CD14-positive monocyte (primary cell): Measurements from ENCODE around the gene CCT2. TPM values are rescaled to one million over a fixed set of nuclear protein-coding genes. Genes with fewer than 3 reads are reported as not detected.

Experiments used
- DNase-seq, 3 donors: peaks; one replicate each; pipeline ENCODE4 v3.0.0-alpha.2; 2011 to 2022
- H2AFZ ChIP-seq: 2 replicates; pipeline ENCODE4 v1.6.0; 2012; ENCODE audit warnings: mild to moderate bottlenecking, low read depth, low read length, inconsistent platforms; ENCODE audit not compliant: insufficient read depth, poor library complexity, severe bottlenecking
- H3K27ac ChIP-seq, 2 donors: 1 replicate in 1 of 2; 2 replicates in 1 of 2; pipeline ENCODE4 v1.5.1; 2012 to 2013; ENCODE audit warnings: low read length in 2 of 2, control low read depth in 1 of 2, inconsistent platforms in 1 of 2, low read depth in 1 of 2, mild to moderate bottlenecking in 1 of 2
- H3K27me3 ChIP-seq, 2 donors: one replicate each; pipeline versions ENCODE4 v1.6.0 to v1.6.1; 2011 to 2013; ENCODE audit warnings: low read length in 2 of 2; ENCODE audit not compliant: control insufficient read depth in 2 of 2, insufficient read depth in 2 of 2
- H3K36me3 ChIP-seq, 2 donors: replicated peaks in 1 of 2; 1 replicate in 1 of 2; 2 replicates in 1 of 2; pipeline versions ENCODE4 v1.5.1 to v1.6.1; 2012 to 2013; ENCODE audit warnings: low read length in 2 of 2, control low read depth in 1 of 2, inconsistent platforms in 1 of 2, mild to moderate bottlenecking in 1 of 2; ENCODE audit not compliant: insufficient read depth in 2 of 2, control insufficient read depth in 1 of 2
- H3K4me1 ChIP-seq, 2 donors: 1 replicate in 1 of 2; 2 replicates in 1 of 2; pipeline versions ENCODE4 v1.5.1 to v1.6.1; 2012 to 2013; ENCODE audit warnings: low read length in 2 of 2, control low read depth in 1 of 2, inconsistent platforms in 1 of 2, mild to moderate bottlenecking in 1 of 2, moderate library complexity in 1 of 2; ENCODE audit not compliant: insufficient read depth in 2 of 2, control insufficient read depth in 1 of 2
- H3K4me2 ChIP-seq: replicated peaks from 2 replicates; pipeline ENCODE3; 2012; ENCODE audit warnings: low read length, moderate library complexity, mild to moderate bottlenecking; ENCODE audit not compliant: poor library complexity, severe bottlenecking; ENCODE audit errors: extremely low read depth
- H3K4me3 ChIP-seq, 3 experiments: fragments of 200-600 bp in 1 of 3; sonication (generic) in 1 of 3; replicated peaks in 1 of 3; 1 replicate in 2 of 3; 2 replicates in 1 of 3; pipeline ENCODE4 v1.5.1; 2011 to 2013; ENCODE audit warnings: low read length in 3 of 3, mild to moderate bottlenecking in 3 of 3, control low read depth in 2 of 3, low read depth in 2 of 3, inconsistent platforms in 1 of 3, moderate library complexity in 1 of 3
- H3K79me2 ChIP-seq: 2 replicates; pipeline ENCODE4 v1.6.0; 2012; ENCODE audit warnings: mild to moderate bottlenecking, control low read depth, inconsistent platforms, low read length, moderate library complexity; ENCODE audit not compliant: insufficient read depth
- H3K9ac ChIP-seq: 2 replicates; pipeline ENCODE4 v1.6.0; 2017; ENCODE audit warnings: low read length, mild to moderate bottlenecking; ENCODE audit not compliant: insufficient read depth, poor library complexity, severe bottlenecking
- H3K9me3 ChIP-seq, 2 donors: replicated peaks in 1 of 2; 1 replicate in 1 of 2; 2 replicates in 1 of 2; pipeline versions ENCODE4 v1.5.1 to v1.6.1; 2012 to 2013; ENCODE audit warnings: low read length in 2 of 2, control low read depth in 1 of 2; ENCODE audit not compliant: control insufficient read depth in 1 of 2, insufficient read depth in 1 of 2
- H4K20me1 ChIP-seq: 2 replicates; pipeline ENCODE4 v1.6.0; 2012; ENCODE audit warnings: mild to moderate bottlenecking, low read length, control low read depth, moderate library complexity; ENCODE audit not compliant: insufficient read depth
- H3K27ac Mint-ChIP-seq, 7 donors: one replicate each; pipeline ENCODE4 v1.8.0; 2020; ENCODE audit warnings: mild to moderate bottlenecking in 7 of 7, mixed read lengths in 7 of 7, moderate library complexity in 6 of 7, inconsistent platforms in 2 of 7
- H3K27me3 Mint-ChIP-seq, 3 donors: one replicate each; pipeline ENCODE4 v1.8.0; 2021 to 2022; ENCODE audit warnings: low read depth in 3 of 3, mild to moderate bottlenecking in 3 of 3, mixed read lengths in 3 of 3, moderate library complexity in 3 of 3, inconsistent platforms in 1 of 3
- H3K36me3 Mint-ChIP-seq, 2 donors: one replicate each; pipeline ENCODE4 v1.8.0; 2020; ENCODE audit warnings: mixed read lengths in 2 of 2, inconsistent platforms in 1 of 2, mild to moderate bottlenecking in 1 of 2
- H3K4me1 Mint-ChIP-seq: one replicate; pipeline ENCODE4 v1.8.0; 2020; ENCODE audit warnings: mild to moderate bottlenecking, mixed read lengths
- H3K4me3 Mint-ChIP-seq, 2 donors: one replicate each; pipeline ENCODE4 v1.8.0; 2020; ENCODE audit warnings: mild to moderate bottlenecking in 2 of 2, mixed read lengths in 2 of 2, moderate library complexity in 1 of 2
- H3K9me3 Mint-ChIP-seq, 7 donors: one replicate each; pipeline ENCODE4 v1.8.0; 2020 to 2022; ENCODE audit warnings: mixed read lengths in 7 of 7, mild to moderate bottlenecking in 6 of 7, moderate library complexity in 6 of 7, inconsistent platforms in 2 of 7
- CTCF ChIP-seq: fragments of 200-600 bp; IDR thresholded peaks from one replicate; pipeline ENCODE4 v1.8.0; 2022; ENCODE audit warnings: antibody characterized with exemption, mild to moderate bottlenecking
- WGBS: methylation state at CpG from one replicate; pipeline ENCODE4 v1.1.5; 2013; ENCODE audit warnings: missing lambda C conversion rate; ENCODE audit not compliant: insufficient coverage; 5-methylcytosine and 5-hydroxymethylcytosine counted together
- intact Hi-C, 2 donors: fragments of 100-400 bp; cut with micrococcal nuclease; formaldehyde crosslinking; loops; one replicate each; pipeline versions ENCODE4 v1.15.0 to v1.15.1; 2023
- polyA plus RNA-seq, 3 donors: library from polyadenylated mRNA; depleted of rRNA in 1 of 3; unstranded in 2 of 3; stranded (reverse) in 1 of 3; fragments of 300-500 nt in 2 of 3; fragments of >200 nt in 1 of 3; fragmentation: Illumina TruSeq in 2 of 3; gene quantifications; 1 replicate in 2 of 3; 2 replicates in 1 of 3; pipeline ENCODE4 v1.2.3, GENCODE V29; 2012 to 2021

CCT2 gene
- polyA plus RNA-seq, 3 donors: 39.8 to 87.4 (median 63.3) TPM

- H3K4me1 Mint-ChIP-seq: peaks cover 8% of the 10 kb centered on the region
- peaks cover 0 to 4% (median 2%) of the 10 kb centered on the region in 3 donors for H3K27me3 Mint-ChIP-seq
- H3K27ac ChIP-seq: no peak overlapping the region
- peaks cover 0 to 7% (median 1%) of the 10 kb centered on the region in 7 donors for H3K9me3 Mint-ChIP-seq
- H3K4me2 ChIP-seq: no peak overlapping the region
- H3K9me3 ChIP-seq: peaks cover 0 to 2% of the 10 kb centered on the region in 2 donors
- H3K4me3 Mint-ChIP-seq: no peak overlapping the region
- H3K27me3 ChIP-seq: no peaks in the 10 kb centered on the region
- H3K9ac ChIP-seq: no peak overlapping the region
- WGBS: no CpG with 5 or more reads among the region's 4 CpGs
- intact Hi-C loops: no loop called here
- TF ChIP-seq CTCF: no peak
- no peaks in the 10 kb centered on the region for H3K79me2 ChIP-seq
- DNase-seq: no peak
- H3K27ac Mint-ChIP-seq: no peak overlapping the region
- H4K20me1 ChIP-seq: no peaks in the 10 kb centered on the region
- H3K36me3 ChIP-seq: no peaks in the 10 kb centered on the region
- no peaks in the 10 kb centered on the region for H3K36me3 Mint-ChIP-seq
- H3K4me3 ChIP-seq: no peak overlapping the region
- peaks cover 6% of the 10 kb centered on the region in 2 donors for H3K4me1 ChIP-seq
- no peak overlapping the region for H2AFZ ChIP-seq
Observed at GRCh38 chr12:69620077-69620476, 34.8 kb downstream of the CCT2 start.

DNA sequence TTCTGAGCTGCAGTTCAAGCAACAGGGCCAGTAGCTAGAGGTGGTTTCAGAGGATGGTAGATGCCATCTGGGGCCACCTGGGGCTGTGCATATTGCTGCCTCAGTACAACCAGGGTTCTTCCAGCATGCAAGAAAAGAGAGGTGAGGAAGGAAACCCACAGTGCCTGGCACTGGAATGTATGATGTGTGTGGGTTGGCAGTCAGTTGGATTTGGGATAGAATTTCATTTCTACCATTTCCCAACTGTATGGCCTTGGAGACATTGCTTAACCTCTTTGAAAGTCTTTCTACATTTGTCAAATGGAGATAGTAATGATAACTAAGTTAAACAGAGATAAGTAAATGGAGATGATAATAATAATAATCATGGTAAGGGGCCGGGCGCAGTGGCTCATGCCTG lies 35.7 kb downstream of the CCT2 start:
- Histone ChIP-seq H3K27me3 (no peaks in the 10 kb centered on the region), H4K20me1 (no peaks in the 10 kb centered on the region), H3K9ac (no peak overlapping the region), H3K4me2 (no peak overlapping the region), H3K4me3 (no peak overlapping the region), H2AFZ (no peak overlapping the region), H3K36me3 (no peaks in the 10 kb centered on the region), H3K27ac (no peak overlapping the region), H3K9me3 (no peaks in the 10 kb centered on the region), H3K4me1 (peaks cover 5% of the 10 kb centered on the region in 2 donors), H3K79me2 (no peaks in the 10 kb centered on the region)
- peaks cover 0 to 4% (median 2%) of the 10 kb centered on the region in 3 donors for H3K27me3 Mint-ChIP-seq
- no peak overlapping the region for H3K27ac Mint-ChIP-seq
- peaks cover 5% of the 10 kb centered on the region for H3K4me1 Mint-ChIP-seq
- TF ChIP-seq CTCF: no peak
- no peak for DNase-seq
- H3K4me3 Mint-ChIP-seq: no peak overlapping the region
- intact Hi-C loops: no loop called here
- H3K36me3 Mint-ChIP-seq: no peaks in the 10 kb centered on the region
- WGBS: no CpG with 5 or more reads among the region's 2 CpGs
- peaks cover 0 to 2% (median 0%) of the 10 kb centered on the region in 7 donors for H3K9me3 Mint-ChIP-seq
